ENCODE measurements around the gene PLAAT4.
"Not testable (repeated sequence)": the region's sequence is repeated elsewhere in the genome, so short reads cannot be mapped to it uniquely, and the experiment has no call there.

Gene PLAAT4

GRCh38 chr11:63573881-63574855 lies 37.6 kb downstream of the PLAAT4 start:
- no peak for DNase-seq

- no peak for DNase-seq
These were observed 38.4 kb downstream of the PLAAT4 start for GRCh38 chr11:63574856-63575602.

GRCh38 chr11:63578882-63579281 lies 42.3 kb downstream of the PLAAT4 start:
- not testable (repeated sequence) for DNase-seq

GRCh38 chr11:63581224-63581623 lies 44.6 kb downstream of the PLAAT4 start:
- DNase-seq = not testable (repeated sequence)

- DNase-seq = no peak
These were observed 46.7 kb downstream of the PLAAT4 start for GRCh38 chr11:63583357-63583677.

GRCh38 chr11:63586451-63587166 lies 50.0 kb downstream of the PLAAT4 start:
- no peak for DNase-seq

GRCh38 chr11:63589000-63589399 lies 52.4 kb downstream of the PLAAT4 start:
- no peak for DNase-seq

GRCh38 chr11:63590024-63590788 lies 53.6 kb downstream of the PLAAT4 start:
- DNase-seq = no peak

- no peak for DNase-seq
These were observed 56.4 kb downstream of the PLAAT4 start for GRCh38 chr11:63592975-63593395.

GRCh38 chr11:63595296-63595695 lies 58.7 kb downstream of the PLAAT4 start:
- DNase-seq = no peak

All from T1000 (cell line).